ENCODE measurements around the gene HOXC11.

HOXC11 gene

GRCh38 chr12:53986686-53987483 lies 14.0 kb downstream of the HOXC11 start:
- no peak for DNase-seq

DNA sequence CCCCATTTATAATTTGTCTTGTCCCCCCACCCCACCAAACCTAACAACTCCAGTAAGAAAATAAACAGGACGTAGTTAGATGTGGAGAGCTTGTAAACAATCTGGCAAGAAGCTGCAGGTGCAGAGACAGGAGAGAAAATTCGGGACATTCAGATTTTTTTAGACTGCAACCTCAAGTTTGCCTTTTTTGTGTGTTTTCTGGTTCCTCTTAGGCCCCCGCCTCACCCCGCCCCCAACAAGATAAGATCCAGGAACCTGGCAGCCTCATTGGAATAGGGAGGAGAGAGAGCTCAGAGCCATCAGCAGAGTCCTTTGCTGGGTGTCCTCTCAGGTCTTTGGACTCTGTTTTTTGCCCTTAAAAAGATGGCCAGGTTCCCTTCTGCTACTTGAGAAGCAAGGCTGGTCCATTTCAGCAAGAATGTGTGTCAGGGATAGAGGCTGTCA lies 14.9 kb downstream of the HOXC11 start:
- DNase-seq: no peak

DNA sequence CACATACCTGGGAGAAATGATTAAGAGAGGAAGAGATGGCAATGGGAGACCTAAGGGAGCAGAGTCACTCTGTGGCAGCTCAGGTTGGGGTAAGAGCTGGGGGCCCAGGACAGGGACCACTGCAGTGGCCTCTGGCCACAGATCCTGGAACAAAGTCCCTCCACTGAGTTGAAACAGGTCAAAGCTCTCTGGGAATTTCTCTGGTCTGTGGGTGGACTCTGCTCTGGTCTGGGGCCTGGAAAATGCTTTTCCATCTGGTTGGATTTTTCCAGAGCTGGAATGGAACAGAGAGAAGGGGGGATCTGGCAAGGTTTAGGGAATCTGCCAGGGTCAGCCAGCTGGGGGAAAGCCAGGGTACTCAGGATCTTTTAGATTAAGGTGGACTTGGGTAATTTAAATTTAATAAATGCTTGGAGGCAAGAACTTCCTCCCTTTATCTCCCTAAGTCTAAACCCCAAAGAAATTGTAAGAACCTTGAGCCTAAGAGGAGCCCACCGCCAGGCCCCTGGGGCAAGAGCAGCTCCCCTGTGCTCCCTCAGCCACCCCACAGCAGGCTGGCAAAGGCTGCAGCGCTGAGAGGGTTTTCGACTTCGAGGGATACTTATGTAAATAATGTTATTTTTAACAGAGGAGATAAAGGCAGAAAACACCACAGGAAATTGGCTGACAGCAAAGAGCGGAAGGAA lies 15.8 kb downstream of the HOXC11 start:
- no peak for DNase-seq

DNA sequence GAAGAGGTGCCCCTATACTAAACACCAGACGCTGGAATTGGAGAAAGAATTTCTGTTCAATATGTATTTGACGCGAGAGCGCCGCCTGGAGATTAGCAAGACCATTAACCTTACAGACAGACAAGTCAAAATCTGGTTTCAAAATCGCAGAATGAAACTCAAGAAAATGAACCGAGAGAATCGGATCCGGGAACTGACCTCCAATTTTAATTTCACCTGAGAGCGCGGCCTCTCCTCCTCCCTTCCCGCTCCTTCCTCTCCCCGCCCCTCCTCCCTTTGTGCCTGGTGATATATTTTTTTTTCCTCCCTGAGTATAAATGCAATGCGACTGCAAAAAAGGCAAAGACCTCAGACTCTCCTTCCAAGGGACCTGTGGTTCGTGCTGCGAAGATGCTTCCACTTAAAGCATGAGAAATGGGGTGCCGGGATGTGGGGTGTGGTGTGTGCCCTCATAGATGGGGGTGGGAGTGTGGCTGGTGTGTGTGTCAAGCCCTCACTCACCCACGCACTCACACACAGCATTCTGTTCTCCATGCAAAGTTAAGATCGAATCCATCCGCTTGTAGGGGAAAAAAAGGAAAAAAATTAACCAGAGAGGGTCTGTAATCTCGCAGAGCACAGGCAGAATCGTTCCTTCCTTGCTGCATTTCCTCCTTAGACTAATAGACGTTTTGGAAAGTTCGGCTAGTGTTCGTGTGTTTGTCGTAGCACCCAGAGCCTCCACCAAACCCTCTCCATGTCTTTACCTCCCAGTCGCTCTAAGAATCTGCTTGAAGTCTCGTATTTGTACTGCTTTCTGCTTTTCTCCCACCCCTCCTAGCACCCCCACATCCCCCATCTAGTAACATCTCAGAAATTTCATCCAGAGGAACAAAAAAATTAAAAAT lies 16.5 kb downstream of the HOXC11 start:
- no peak for DNase-seq

DNA sequence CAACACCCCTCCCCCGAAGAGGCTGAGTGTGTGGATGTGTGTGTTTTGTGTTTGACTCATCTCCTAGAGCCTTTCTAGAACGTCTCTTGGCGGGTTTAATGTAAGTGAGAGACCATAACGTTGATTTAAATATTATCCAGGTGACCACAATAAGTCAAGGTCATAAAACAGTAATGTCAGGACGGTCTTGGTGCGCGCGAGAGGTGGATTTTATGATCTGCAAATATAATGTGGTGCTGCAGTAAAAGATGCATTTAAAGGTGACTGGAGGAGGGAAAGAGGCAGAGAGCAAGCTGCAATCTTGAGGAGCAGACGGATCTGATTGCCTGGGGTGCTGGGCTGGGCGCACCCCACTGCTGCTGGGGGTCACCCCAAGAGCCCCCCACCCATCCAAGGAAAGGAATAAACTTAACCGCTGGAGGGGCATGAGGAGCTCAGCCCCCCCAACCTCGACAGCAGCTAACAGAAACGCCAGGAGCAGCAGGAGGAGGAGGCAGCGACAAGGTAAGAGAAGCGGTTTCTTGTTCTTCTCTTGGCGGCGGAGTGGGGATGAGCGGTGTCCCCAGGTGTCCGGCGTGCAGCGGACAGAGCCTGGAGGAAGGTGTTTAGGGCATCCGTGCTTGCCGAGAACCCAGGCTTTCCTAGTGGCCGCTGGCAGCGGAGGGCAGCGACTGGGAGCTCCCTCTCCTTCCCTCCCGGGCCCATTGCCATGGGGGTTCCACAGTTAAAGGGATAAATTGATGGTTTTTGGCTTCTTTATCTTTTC lies 17.6 kb downstream of the HOXC11 start:
- no peak for DNase-seq

DNA sequence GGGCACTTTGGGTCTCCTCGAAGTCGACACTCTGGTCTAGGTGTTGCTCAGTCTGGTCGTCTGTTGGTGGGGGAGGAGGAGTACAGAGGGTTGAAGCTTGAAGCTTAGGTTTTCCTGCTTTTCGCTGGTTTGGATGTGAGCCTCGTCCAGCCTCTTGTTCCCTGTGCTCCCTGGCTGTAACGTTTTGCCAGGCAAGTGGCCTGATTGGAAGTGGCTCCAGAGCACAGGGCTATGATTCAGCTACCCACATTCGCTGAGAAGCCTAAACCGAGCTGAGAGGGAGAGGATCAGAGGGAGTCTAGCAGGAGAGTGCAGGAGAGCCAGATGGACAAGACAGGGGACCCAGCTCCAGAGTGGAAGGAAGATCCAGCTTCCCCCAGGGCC lies 18.1 kb downstream of the HOXC11 start:
- no peak for DNase-seq

DNA sequence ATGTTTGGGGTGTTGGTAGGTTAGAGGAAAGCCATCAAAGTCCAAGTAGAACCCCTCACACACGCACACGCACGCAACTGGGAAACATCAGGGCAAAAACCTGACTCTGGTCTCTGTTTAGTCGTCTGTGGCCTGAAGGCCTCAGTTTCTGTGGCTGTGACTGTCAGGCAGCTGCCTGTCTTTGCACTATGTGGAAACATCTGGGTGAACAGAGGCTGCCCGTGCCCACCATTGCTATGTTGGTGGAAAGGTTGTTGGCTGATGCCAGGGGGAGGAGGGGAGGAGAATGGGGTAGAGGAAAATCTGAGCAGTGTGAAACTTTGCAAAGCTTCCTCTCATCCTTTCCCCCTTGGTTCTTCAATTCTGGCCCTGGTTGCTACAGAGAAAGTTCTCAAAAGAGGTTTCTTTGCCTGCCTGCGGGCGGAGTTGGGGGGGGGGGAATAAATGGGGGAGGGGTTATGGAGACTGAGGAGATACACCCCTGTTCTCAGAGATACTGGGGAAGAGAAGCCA lies 19.5 kb downstream of the HOXC11 start:
- DNase-seq: no peak

DNA sequence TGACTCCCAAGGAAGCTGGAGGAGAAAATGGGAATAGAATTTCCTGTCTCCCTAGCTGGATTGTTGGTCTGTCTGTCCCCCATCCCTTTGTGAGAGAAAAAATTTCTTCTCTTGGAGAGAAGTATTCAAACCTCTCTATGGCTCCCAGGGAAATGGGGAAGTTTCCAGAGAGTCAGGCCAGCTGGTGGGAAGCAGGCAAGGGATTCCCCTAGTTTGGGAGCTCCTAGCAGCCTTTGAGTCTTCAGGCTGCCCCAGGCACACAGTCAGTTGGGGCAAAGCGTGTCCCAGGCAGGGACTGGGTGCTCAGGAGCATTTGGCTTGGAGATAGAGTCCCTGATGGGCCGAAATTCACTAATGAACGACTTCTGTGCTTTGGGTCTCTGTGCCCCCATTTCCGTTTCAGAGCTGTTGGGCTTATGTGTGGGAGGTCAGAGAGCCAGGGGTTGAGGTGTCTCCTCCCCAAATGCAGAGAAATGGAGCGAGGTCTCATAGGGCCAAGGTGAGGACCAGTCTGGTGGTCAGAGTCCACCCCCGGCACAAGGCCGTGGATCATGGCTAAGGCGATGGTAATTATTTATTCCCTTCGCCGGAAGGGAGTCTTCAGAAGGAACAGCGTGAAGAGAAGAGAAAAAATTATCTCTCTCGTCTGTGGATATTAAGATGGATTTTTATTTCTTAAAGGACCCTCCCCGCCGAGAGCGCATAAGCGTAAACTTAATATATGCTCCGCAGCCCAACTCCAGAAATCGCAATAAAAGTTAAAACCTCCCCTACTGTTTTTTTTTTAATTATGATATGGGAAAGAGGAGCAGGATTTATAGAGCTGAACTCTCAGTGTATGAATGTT lies 20.5 kb downstream of the HOXC11 start:
- DNase-seq: no peak

DNA sequence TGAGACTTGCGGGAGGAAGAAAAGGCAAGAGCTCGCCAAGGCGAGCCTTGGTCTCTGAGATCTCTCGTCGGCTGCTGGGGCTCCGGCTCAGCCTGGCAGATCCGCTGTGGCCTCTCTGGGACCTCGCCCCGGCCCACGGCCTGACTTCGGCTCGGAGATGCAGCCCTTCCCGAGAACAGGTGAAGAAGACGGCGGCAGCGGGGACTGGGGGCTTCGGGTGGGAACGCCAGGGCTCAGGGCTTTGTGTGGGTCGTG lies 21.0 kb downstream of the HOXC11 start:
- DNase-seq: no peak

DNA sequence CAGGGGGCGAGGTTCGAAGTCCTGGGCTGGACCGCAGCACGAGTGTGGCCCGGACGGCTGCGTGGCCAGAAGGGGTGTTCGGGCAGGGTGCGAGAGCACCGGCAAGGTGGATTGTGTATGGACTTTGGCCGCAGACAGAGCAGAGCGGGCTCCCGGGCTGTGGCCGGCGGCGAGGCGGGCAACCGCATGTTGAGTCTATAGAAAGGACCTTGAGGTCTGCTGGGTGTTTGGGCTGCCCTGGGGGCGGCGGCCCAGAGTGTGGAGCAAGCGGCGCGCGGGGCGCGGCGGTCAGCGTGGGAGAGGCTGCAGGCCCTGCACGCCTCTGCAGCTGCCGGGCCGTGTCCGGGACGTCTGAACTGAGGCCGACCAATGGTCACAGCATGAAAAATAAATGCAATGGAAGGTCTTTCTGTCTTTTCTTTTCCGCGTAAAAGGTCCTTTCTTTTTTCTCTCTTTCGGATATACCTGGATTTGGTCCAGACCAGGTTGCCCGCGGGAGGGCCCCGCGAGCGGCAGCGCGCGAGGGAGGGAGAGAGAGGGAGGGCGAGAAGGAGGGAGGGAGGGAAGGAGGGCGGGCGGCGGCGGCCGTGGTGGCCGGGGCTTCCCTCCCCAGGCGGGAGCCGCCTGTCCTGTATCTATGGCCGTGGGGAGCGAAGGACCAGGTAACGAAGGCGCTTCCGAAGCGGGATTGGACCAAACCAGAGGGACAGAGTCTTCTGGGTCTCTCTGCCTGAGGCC lies 21.5 kb downstream of the HOXC11 start:
- no peak for DNase-seq

- DNase-seq: no peak
Observed at GRCh38 chr12:53995002-53995377, 22.1 kb downstream of the HOXC11 start.

- no peak for DNase-seq
Observed at GRCh38 chr12:53995378-53996239, 22.7 kb downstream of the HOXC11 start.

DNA sequence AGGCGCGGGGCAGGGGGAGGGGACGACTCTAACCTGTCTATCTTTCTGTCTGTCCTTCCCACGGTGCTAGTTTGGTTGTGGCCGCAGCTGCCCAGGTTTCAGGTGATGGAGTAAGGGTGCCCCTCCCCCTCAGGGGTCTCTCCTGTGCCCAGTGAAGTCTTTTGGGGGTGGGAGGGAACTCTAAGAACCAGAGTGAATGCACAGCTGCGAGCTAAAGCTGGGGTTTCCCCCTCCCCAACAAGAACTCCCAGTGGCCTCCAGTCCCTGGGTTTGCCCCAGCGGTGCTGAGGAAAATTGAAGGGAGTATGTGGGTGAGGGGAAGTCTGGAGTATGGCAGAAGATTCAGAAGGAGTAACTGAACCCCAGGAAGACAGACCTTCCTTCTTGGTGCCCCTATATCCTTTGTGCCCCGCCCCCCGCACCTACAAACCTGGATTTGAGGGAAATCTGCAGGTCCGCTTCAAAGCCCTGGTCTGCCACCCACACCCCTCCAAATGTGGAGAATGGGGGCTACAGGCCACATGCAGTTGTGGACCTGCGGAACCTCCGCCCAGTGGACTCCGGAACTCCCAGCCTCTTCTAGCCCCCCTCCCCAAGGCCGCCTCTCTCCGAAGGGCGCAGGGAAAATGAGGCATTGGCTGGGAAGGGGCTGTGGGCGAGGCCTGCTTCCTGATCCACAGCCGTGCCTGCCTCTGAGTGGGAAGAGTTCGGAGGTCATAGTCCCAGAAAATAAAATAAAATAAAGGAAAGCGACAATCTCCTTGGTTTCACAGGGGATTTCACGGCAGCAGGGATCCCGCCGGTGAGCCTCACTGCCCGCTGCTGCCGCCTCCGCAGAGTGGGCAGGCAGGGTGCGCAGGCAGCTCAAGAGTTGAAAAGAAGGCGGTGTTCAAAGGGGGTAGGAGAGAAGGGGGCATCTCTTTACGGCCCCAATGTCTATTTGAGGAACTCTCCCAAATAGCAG lies 23.6 kb downstream of the HOXC11 start:
- DNase-seq: no peak

- DNase-seq: no peak
Observed at GRCh38 chr12:53997204-53998109, 24.5 kb downstream of the HOXC11 start.

- no peak for DNase-seq
Observed at GRCh38 chr12:53998110-53998899, 25.4 kb downstream of the HOXC11 start.

DNA sequence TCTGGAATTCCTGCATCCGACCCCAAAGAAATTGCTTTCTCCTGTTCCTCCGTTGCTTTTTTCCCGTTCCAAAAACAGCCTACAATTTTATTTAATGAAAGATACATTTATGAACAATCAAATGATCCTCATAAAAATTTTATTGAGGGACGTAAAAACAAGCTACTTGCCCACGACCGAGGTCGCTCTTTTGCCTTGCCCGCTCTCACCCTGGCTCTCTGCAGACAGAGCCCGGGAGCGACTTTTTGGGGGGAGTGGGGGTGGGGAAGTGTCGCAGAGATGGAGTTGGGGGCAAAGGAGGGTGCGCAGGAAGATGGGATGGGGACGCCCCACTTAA lies 25.9 kb downstream of the HOXC11 start:
- no peak for DNase-seq

DNA sequence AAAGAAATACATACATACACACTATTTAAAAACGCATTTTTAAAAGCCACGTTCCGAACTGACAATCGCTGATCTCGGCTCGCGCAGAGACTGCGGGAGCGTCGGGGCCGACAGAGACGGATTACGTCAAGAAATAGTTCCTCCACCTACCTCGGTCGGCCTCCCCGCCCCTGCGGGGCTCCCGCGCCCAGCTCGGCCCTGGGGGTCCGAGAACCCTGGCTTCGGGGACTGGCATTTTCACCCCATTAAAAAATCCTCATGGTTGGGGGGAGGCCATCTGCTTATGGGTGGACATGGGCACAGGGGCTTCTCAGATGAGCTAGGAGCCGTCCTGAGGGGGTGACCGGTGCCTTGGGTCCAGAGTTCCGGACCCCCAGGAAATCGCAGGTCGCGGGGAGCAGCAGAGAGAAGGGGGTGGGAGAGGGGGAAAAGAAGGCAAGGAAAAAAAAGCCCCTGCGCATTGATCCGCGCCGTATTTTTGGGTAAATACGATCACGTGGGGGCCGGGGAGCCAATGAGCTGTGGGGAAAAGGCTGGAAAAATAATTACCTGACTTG lies 26.7 kb downstream of the HOXC11 start:
- no peak for DNase-seq

All from cerebellar nuclear complex (tissue), 1 donor.